Regular cardiac myocyte (primary cell): ENCODE data around the gene STK4. TPM values are rescaled to one million over a fixed set of nuclear protein-coding genes. Genes with fewer than 3 reads are reported as not detected.

Source experiments
- total RNA-seq: library from RNA; depleted of rRNA; stranded (reverse); fragments of >200 nt; gene quantifications from 2 replicates; pipeline ENCODE4 v1.2.3, GENCODE V29; 2014

STK4 gene
- total RNA-seq, result 31.0 and 37.6 TPM in 2 replicates

GRCh38 chr20:44966030-44966961, at the start of gene STK4:
STK4 (plus strand) TSS chr20:44966512; CDS start chr20:44966569, 57 bp downstream.

GRCh38 chr20:44960103-44960852, 6.0 kb upstream of the STK4 start, which contains the start of gene TOMM34:
TOMM34 (minus strand) TSS chr20:44960397; CDS start chr20:44960333, 64 bp downstream.

GRCh38 chr20:45100563-45101245, 134.4 kb downstream of the STK4 start, which contains the start of gene KCNS1:
KCNS1 (minus strand) TSS chr20:45101127; CDS start chr20:45099236, 1,891 bp downstream.

GRCh38 chr20:45114465-45115385, 148.4 kb downstream of the STK4 start, which contains the start of gene WFDC5:
WFDC5 (minus strand) TSS chr20:45115174; CDS start chr20:45115083, 91 bp downstream.

GRCh38 chr20:45124365-45124764, 158.1 kb downstream of the STK4 start, which contains the start of gene WFDC12:
WFDC12 (minus strand) TSS chr20:45124465; CDS start chr20:45124447, 18 bp downstream.

Other genes starting within 250 kb of the STK4 start
- 0.19 and 4.8 TPM in 2 replicates for gene KCNK15, start 220.6 kb upstream of the STK4 start, total RNA-seq
- gene RIMS4, start 156.0 kb upstream of the STK4 start, total RNA-seq, result not detected in 2 replicates
- gene YWHAB, start 80.8 kb upstream of the STK4 start, total RNA-seq, result 75.5 and 170 TPM in 2 replicates
- gene PABPC1L, start 56.5 kb upstream of the STK4 start, total RNA-seq, result 8.6 and 8.7 TPM in 2 replicates
- 23.4 and 40.5 TPM in 2 replicates for gene TOMM34, start 6.1 kb upstream of the STK4 start, total RNA-seq
- 0.58 and 2.0 TPM in 2 replicates for gene KCNS1, start 134.6 kb downstream of the STK4 start, total RNA-seq
- not detected in 2 replicates for gene WFDC5, start 148.7 kb downstream of the STK4 start, total RNA-seq
- gene WFDC12, start 158.0 kb downstream of the STK4 start, total RNA-seq, result 0.28 TPM in 1 of 2 replicates, not detected in the other
- not detected in 2 replicates for gene PI3, start 208.4 kb downstream of the STK4 start, total RNA-seq
- not detected in 2 replicates for gene SEMG1, start 240.5 kb downstream of the STK4 start, total RNA-seq